G401 (cell line): Measurements from ENCODE around the gene MTCL1. TPM values are rescaled to one million over a fixed set of nuclear protein-coding genes. Genes with fewer than 3 reads are reported as not detected.

ENCODE experiments used
- DNase-seq: peaks from one replicate; pipeline ENCODE4 v3.0.0-alpha.2; 2015; ENCODE audit warnings: low spot score
- in situ Hi-C: cut with HindIII; loops from 2 replicates; pipeline ENCODE4 v1.10.0; 2016; ENCODE audit warnings: low sequenced_read_pairs, mixed read lengths
- total RNA-seq: library from RNA; depleted of rRNA; stranded (reverse); fragments of >200 nt; shearing (Covaris generic); gene quantifications from 2 replicates; pipeline ENCODE4 v1.2.3, GENCODE V29; 2014

The MTCL1 gene
- total RNA-seq, 1 experiment from 2014 or later, result 2.2 TPM

DNA sequence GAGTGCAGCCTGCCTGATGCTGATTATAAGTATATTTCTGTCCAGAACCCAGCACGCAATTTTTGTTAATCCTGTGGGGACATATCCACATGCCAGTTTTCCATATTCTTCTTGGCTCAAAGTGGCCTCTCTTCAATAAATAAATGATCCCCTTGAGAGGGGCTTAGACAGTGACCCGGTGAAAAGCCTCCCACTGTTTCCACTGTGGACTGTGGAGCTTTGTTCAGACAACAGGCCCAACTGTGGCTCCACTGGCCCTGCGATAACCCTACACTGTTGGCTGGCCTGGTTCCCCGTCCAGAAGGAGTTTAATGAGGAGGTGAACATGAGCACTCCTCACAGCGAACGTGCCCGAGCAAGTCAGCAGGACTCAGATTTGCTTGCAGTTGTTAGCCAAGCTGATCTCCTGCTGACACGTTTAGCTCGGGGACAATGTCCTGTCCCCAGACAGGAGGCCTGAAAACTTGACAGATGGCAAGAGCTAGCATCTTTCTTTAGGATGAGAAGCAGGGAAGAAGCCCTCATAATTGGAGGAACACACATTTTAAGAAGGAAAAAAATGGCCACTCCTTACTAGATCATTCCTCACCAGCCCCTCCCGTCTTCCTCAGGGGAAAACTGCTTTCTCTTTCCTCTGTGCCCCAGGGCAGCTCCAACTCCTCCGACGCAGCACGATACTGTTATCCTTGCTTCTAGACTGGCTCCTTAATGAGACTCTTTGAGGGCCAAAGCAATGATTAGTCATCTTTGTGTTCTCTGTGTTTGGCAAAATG lies 20.0 kb upstream of the MTCL1 start:
- peak; percentile 85 for DNase-seq
- in situ Hi-C loops, result no loop called here

DNA sequence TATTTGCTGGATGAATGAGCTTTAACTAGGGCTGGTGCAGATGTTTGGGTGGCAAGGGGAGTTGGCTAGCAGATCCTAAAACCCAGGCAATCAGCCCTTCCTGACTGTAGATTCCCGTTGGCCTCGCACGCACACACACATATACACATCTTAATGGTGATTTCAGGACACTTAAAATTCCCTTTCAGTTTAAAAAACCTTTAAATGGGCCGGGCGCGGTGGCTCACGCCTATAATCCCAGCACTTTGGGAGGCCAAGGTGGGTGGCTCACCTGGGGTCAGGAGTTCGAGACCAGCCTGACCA lies 19.5 kb upstream of the MTCL1 start:
- in situ Hi-C loops, result no loop called here
- no peak for DNase-seq

DNA sequence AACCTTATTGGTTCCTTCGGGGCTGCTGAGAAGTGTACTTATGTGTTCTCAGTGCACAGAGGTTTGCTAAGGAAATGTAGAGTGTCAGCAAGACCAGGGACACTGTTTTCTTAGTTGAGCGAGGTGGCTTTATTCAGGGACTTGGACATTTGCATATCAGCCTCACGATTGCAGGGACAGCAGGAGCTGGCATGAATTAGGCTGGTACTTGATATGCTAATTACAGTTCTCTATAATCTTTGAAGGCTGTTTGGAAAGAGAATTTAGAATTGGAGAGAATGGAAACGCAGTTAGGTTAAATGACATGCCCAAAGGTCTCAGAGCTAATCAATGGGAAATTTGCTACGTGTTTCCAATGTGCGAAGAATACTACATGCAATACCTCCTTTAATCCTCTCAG lies 18.7 kb upstream of the MTCL1 start:
- in situ Hi-C loops, result no loop called here
- no peak for DNase-seq

DNA sequence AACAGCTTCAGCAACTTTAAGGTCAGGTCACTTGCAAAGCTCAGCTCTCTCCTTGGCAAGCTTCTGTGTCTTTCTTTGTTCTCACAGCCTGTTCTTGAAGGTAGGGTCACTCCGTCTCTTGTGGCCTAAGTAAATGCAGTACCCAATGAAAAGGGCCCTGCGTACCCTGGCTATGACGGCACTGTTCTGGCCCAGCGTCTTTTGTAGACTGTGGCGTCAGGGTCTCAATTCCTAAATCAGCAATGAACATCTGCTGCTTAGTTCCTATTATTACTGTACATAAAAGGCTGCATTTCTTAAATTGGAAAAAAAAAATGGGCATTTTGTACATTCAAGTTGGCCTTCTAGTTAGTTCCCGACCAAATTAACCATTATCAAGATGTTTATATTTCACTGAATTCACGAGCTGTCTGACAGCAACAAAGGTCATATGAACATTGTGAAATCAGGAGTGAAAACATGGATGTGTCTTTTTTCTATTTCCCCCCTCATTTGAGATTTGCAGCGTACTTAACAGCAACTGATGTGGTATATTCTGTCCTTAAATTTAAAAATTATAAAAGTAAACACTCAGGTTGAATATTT lies 17.0 kb upstream of the MTCL1 start:
- no peak for DNase-seq
- in situ Hi-C loops, result no loop called here

DNA sequence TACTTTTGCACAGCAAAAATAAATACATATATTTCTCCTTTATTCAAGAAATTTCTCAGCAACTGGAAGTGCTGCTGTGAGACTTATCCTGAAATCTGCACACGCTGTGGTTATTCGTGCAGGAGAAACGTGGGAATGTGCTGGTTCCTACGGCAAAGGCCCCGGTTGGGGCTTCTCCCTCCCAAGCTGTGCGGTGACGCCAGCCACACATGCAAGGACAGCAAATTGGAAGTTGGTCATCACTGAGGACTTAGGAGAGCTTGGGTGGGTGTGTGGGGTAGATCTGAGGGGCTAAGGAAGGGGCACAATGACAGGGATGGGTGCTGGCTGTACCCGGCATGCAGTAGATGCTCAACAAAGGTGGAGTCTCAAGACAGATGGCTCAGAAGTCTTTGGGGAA lies 16.5 kb upstream of the MTCL1 start:
- DNase-seq, result no peak
- in situ Hi-C loops, result no loop called here

DNA sequence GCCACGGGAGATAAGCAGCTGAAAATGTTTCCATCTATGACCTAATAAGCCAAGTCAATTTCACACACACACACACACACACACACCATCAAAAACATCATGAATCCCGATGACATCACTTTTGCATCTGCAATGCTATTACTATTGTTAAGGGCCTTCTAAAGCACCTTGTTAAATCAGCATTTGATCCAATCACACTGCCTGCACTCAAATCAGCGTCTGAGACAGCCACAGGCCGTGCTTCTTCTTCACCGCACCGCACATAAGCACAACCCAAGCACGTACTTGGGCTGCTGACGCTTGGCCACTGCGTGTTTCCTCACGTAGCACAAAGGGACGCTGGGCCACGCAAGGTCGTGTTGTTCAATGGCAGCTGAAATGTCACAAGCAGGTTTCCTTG lies 15.8 kb upstream of the MTCL1 start:
- no peak for DNase-seq
- in situ Hi-C loops, result no loop called here

DNA sequence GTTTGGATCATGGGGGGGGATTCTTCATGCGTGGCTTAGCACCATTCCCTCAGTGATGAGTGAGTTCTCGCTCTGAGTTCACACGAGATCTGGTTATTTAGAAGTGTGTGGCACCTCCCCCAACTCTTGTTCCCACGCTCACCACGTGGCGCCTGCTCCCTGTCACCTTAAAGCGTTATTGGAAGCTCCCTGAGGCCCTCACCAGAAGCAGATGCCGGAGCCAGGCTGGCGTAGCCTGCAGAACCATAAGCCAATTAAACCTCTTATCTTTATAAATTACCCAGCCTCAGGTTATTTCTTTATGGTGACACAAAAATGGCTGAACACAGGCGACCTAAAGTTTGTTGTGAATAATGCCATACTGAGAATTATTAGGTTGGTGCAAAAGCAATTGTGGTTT lies 10.5 kb upstream of the MTCL1 start:
- no peak for DNase-seq
- in situ Hi-C loops, result no loop called here

DNA sequence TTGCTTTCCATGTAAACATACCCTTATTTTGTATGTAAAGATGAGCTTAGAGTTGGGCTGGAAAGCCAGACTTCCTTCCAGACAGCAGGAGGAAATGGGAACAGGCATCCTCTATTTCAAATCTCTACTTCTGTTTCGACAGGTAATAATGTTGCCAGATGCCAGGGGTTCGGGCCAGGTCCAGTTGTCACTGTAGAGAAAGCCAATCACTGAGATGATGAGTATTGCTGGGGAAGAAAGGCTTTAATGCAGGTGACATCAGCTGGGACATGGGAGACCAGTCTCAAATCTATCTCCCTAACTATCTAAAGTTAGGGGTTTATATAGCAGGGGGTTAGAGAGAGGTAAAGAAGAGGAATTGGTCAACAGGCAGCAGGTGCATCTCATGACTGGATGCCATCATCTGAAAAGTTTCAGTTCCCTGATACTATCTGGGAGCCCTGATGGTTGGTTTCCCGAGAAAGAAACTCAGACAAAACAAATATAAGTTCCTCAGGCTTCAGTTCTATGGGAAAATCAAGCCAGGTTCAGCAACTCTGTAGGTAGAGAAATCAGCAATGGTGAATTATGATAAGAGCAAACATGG lies 9.3 kb upstream of the MTCL1 start:
- no peak for DNase-seq
- in situ Hi-C loops, result no loop called here

DNA sequence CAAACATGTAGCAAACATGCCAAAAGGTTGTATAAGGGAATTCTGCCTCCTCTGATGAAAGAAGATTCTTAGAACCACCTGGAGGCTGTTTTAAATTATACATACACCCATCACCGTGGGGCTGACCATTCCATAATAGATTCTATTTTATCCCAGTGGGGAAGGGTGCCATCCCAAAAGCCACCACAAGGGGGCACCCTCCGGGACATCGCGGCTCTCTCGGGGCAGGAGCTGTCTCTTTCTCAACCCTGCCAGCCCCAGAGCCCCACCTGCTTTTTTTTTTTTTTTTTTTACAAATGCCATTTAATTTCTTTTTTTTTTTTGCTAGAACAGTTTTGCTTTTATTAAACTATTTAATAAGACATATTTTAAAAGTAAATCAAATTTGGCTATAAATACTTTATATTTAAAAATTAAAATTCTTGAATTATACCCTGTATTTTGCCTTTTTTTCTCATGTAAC lies 8.6 kb upstream of the MTCL1 start:
- in situ Hi-C loops, result no loop called here
- peak; percentile 71 for DNase-seq

DNA sequence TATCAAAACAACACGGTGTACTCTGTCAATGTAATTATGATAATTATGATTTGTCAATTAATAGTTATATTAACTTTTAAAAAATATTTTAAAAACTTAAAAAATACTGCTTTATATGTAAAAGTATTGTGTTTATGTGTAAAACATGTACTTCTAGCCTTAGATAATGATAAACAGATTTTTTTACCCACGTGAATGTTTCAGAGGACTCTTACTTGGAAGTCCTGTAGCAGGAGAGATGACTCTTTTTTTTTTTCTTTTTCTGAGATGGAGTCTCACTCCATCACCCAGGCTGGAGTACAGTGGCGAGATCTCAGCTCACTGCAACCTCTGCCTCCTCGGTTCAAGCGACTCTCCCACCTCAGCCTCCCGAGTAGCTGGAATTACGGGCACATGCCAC lies 6.2 kb upstream of the MTCL1 start:
- in situ Hi-C loops, result no loop called here
- DNase-seq, result no peak

DNA sequence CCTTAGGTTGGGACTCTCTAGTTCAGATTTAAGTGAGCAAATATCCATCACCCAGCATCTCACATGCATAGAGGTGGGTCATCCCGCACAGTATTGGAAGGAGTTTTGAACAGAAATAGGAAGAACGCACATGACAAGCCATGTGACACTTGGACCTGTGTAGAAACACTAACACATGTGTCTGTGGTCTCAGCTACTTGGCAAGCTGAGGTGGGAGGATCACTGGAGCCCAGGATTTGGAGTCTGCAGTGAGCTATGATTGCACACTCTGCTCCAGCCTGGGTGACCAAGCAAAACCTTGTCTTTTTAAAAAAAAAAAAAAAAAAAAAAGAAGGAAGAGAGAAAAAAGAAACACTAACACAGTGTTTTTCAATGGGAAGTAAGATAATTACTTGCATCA lies 5.4 kb upstream of the MTCL1 start:
- in situ Hi-C loops, result no loop called here
- no peak for DNase-seq

DNA sequence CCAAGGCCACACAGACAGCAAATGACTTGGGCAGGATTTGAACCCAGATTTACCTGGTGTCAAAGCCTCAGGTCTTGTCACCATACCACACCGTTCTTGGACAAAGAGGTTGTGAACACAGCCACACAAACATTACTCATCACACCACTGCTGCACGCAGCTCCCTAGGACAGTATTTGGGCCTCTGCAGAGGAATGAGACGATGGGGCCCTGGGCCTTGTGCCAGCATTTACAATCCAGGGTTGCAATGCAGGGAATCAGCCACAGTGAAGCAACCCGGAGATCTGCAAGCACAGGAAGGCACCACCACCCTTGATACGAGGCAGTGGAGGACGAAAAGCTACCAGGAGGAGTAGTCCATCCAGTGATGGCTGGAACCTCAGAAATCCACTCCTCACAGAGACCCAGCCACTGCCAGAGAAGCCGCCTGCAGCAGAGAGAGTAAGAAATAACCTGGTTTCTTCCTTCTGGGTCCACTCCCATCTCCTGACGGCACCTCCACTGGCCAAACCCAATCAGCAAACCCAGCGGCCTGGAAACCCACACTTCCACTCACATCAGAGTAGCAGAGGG lies 3.7 kb upstream of the MTCL1 start:
- DNase-seq, result peak; percentile 69
- in situ Hi-C loops, result no loop called here

DNA sequence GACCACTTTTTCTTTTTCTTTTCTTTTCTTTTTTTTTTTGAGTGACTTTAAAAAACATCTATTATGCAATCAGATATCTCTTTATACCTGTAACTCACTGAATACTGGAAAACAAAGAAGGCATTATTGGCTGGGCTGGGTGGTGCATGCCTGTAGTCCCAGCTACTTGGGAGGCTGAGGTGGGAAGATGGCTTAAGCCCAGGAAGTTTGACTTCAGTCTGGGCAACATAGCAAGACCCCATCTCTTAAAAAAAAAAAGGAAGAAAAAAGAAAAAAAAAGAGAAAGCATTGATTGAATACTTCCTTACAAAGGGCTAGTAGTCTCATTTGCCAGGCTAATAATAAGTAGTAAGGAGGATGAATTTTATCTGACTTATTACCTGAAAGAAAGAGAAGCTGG lies 2.7 kb upstream of the MTCL1 start:
- in situ Hi-C loops, result no loop called here
- no peak for DNase-seq

DNA sequence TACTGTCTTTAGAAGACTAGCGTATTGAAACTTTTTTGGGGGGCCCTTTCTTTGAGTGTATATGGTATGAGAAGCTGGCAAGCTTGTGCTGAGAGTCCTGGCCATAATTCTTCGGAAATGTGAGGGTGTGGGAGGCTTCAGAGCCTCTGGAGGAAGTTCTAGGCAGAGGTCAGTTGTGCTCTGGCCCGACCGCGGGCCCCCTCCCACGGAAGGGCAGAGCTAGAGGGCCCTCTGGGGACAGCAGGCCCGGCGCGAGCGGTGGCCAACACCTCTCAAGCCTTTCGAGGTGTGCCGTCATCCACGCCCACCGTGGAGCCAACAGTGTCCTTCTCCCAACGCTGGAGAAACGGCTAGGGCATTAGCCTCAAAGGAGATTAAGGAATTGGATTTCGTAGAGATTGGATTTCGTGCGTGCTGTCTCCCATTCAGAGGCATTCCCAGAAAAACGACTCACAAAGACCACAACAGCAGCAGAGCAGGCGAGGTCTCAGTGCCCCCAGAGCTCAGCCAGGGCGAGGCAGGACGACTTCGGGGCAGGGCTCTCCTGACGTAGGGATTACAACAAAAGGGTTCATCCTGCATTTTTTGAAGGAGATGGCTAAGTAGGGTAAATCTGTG lies 2.2 kb upstream of the MTCL1 start:
- DNase-seq, result peak; percentile 33
- in situ Hi-C loops, result no loop called here

DNA sequence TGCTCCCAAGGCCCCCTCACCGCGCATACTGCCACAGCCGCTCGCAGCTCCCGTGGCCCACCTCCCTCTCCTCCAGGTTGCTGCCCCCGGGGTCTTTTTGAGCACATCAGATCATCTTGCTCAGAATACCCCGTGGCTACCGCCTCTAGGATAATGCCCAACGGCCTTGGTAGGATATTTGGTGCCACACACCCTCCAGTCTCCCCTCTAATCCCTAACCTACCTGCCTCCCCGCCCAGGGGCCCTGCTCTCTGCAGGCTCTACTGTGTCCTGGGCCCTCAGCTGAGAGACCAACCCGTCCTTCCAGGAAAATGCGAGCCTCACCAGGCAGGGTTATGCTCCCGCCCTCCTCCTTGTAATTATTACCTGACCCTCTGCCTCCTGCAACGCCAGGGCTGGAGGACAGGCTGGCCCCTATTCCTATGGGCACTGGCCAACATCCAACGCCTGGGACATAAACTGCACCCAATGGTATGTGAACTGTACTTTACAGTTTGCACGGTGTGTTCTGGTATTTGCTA lies 1.5 kb upstream of the MTCL1 start:
- no peak for DNase-seq
- in situ Hi-C loops, result no loop called here

DNA sequence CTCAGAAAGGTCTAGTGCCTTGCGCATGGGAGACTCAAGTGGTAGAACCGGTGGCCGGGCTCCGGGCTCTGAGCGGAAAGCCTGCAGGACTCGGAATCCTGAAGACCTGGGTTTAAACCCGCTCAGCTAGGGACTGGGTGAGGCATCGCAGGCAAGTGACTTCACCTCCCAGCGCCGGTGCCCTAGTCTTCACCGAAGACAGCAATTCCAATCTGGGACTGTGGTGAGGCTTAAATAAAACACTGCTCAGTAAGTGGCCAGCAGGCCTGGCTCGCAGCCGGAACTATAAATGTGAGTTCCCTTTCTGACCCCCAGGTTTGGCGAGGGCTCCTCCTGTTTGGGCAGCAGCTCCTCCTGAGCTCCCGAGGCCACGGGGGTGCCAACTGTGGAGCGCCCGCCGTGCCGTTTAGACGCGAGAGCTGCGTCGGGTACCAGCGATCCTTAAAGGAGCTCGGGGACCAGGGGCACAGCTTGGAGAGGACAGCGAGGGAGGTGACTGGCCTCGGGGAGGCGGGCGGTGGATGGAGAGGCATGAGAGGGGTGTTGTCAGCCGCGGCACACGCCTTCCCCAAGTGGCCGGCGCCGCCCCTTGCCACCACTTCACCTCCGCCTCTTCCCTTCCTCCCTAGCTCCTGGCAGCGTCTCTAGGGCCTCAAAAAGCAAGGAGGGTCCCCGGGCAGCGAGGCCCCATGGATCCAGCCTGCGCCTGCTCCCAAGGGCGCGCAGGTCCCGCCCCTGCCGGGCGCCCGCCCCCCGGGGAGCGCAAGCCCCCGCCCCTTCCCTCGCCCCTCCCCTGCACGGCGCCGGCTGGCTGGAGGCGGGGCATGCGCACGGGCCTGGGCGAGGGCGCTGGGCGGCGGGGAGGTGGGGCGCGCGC lies 757 bp upstream of the MTCL1 start:
- DNase-seq, result peak; percentile 89
- in situ Hi-C loops, result no loop called here

DNA sequence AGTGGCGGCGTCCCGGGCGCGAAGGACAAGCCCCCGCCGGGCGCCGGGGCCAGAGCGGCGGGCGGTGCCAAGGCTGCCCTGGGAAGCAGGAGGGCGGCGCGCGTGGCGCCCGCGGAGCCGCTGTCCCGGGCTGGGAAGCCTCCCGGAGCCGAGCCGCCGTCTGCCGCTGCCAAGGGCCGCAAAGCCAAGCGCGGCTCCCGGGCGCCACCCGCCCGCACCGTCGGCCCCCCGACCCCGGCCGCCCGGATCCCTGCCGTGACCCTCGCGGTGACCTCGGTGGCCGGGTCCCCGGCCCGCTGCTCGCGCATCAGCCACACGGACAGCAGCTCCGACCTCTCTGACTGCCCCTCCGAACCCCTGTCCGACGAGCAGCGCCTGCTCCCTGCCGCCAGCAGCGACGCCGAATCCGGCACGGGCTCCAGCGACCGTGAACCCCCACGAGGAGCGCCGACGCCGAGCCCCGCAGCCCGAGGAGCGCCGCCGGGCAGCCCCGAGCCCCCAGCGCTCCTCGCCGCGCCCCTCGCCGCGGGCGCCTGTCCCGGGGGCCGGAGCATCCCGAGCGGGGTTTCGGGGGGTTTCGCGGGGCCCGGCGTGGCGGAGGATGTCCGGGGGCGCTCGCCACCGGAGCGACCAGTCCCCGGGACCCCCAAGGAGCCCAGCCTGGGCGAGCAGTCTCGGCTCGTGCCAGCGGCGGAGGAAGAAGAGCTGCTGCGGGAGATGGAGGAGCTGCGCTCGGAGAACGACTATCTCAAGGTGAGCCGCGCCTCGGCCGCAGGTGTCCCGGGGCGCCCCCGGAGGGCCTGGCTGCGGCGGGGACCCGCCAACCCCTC lies 820 bp downstream of the MTCL1 start:
- in situ Hi-C loops, result no loop called here
- DNase-seq, result peak; percentile 4
